LNCaP clone FGC (cell line): ENCODE results near the gene KCNK10.

Experiments used
- DNase-seq: peaks from one replicate; pipeline ENCODE4 v3.0.0-alpha.2; 2011; ENCODE audit warnings: low read depth
- H3K4me3 ChIP-seq: 2 replicates; pipeline ENCODE4 v1.5.1; 2011; ENCODE audit warnings: mild to moderate bottlenecking, low read depth, low read length, control low read depth
- TF ChIP-seq, protein P1 (sequence below): IDR thresholded peaks from 2 replicates; pipeline ENCODE4 v1.5.1; 2012; ENCODE audit warnings: mild to moderate bottlenecking; ENCODE audit not compliant: control insufficient read depth, insufficient read depth; ENCODE audit errors: extremely low read depth

Gene KCNK10

DNA sequence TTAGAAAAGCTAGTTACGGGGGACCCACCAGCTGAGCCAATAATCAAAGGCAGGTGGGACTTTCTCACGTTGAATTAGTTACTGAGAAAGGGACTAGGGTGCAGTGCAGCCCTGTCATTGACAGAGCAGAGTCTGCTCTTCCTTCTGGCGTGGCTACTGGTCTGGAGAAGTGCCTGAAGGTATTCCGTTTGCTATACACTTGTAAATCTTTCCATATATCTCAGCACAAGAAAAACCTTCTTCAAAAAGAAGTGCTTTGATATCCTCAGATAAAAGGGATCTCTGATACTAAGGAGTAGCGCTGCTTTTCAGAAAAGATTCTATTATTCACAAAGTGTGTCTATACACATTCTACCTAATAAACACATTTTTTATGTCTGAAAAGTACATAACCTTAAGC, 91.5 kb downstream of the KCNK10 start:
- TF ChIP-seq, protein P1, sequence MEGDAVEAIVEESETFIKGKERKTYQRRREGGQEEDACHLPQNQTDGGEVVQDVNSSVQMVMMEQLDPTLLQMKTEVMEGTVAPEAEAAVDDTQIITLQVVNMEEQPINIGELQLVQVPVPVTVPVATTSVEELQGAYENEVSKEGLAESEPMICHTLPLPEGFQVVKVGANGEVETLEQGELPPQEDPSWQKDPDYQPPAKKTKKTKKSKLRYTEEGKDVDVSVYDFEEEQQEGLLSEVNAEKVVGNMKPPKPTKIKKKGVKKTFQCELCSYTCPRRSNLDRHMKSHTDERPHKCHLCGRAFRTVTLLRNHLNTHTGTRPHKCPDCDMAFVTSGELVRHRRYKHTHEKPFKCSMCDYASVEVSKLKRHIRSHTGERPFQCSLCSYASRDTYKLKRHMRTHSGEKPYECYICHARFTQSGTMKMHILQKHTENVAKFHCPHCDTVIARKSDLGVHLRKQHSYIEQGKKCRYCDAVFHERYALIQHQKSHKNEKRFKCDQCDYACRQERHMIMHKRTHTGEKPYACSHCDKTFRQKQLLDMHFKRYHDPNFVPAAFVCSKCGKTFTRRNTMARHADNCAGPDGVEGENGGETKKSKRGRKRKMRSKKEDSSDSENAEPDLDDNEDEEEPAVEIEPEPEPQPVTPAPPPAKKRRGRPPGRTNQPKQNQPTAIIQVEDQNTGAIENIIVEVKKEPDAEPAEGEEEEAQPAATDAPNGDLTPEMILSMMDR = no peak
- H3K4me3 ChIP-seq = no peak overlapping the region
- DNase-seq = no peak

DNA sequence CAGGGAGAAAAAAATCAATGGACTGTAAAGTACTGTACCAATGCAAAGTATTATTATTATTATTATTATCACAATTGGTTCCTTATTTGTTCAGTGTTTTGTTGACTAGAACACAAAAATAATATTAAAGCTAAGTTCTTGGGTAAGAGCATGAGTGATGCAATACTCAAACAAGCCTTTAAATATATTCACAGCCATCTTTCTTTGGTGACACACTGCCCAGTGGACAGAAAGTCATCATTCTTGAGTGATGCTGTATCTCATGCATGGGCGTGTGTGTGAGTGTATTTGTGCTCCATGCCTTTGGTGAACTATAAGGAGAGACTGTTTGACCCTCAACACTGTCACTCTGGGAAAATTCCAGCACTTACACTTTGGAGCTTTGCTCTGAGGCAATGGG, 93.6 kb downstream of the KCNK10 start:
- H3K4me3 ChIP-seq = no peak overlapping the region
- TF ChIP-seq, protein P1 = no peak
- no peak for DNase-seq

DNA sequence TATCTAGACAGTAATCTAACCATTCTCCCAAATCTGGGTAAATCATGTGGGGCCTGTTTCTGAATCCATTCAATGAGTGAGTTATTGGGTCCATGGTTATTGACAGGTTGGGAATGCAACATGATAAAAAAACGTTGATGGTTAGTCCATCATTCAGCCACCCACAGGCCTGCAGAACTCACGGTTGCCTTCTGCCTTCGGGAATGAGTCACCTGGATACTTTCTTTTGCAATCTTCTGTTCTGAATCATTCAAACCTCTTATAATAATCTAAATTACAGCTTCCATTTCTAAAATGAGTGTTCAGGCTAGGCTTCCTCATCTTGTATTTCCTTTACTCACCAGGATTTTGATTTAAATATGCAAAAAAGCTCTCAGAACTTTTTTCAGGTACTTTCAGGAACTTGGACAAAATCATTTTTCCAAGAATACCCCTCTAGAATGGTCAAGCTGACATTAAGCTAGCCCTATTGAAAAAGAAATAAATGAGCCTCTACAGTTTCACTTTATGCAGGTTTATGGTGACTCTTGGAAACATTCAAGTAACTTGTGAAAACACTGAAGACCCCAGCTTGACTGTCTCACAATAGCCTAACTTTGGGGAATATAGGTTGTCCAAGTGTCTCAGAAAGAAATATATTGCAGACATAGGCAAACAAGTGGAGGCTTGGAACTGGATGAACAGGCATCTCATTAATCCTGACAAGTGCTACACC, 94.4 kb downstream of the KCNK10 start:
- TF ChIP-seq, protein P1 = no peak
- no peak for DNase-seq
- H3K4me3 ChIP-seq = no peak overlapping the region

- no peak overlapping the region for H3K4me3 ChIP-seq
- no peak for DNase-seq
- TF ChIP-seq, protein P1 = no peak
Measured at GRCh38 chr14:88227693-88228092, 95.4 kb downstream of the KCNK10 start.

DNA sequence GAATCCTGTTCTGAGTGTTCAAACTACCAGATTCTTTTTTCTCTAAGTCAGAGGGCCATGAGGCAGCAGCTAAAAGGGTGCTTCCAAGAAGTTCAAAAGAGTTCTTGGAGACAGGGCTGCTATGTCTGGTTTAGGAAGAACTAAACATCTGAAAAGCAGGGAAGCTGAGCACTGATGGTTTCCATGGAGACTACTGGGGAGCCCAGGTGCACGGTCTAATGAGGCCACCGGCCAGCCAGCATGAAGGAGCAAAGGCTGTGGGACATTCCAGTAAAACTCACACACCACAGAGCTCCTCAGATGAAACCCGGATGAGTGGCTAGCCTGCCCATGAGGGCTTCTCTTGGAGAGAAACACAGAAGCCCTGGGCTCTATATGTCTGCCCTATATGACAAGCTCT, 97.3 kb downstream of the KCNK10 start:
- no peak for DNase-seq
- TF ChIP-seq, protein P1 = no peak

GRCh38 chr14:88218119-88218915, 104.8 kb downstream of the KCNK10 start:
- TF ChIP-seq, protein P1 = no peak
- DNase-seq = no peak
- no peak overlapping the region for H3K4me3 ChIP-seq

More for the DNA sequence above, 97.3 kb downstream of the KCNK10 start:
- H3K4me3 ChIP-seq = no peak overlapping the region
